GM12878 (cell line): ENCODE measurements around the gene ABI1. TPM values are rescaled to one million over a fixed set of nuclear protein-coding genes. Genes with fewer than 3 reads are reported as not detected.

Experiments
- ATAC-seq: fragments of 200-7000 bp; cut with Tn5 transposase; 3 replicates; pipeline ENCODE4 v1.9.1; 2020; ENCODE audit warnings: mild to moderate bottlenecking, moderate library complexity
- BruUV-seq: library from RNA; stranded (reverse); fragments of 400-500 nt; replicated peaks from 2 replicates; lab custom pipeline; 2021; lab: Mats Ljungman, UMichigan
- CTCF ChIA-PET: fragments of 300-600 bp; sonication (Branson Sonifier 250); formaldehyde crosslinking; extraction: SDS; loops from one replicate; lab custom pipeline; 2021; ENCODE audit warnings: inconsistent platforms; lab: Yijun Ruan, JAX
- POLR2A ChIA-PET: fragments of 350-600 bp; formaldehyde crosslinking; extraction: SDS; loops from one replicate; lab custom pipeline; 2021; ENCODE audit warnings: inconsistent platforms; lab: Charles Lee
- RAD21 ChIA-PET: fragments of 300-600 bp; sonication (Branson Sonifier 250); formaldehyde crosslinking; loops from one replicate; lab custom pipeline; 2023; ENCODE audit warnings: antibody characterized with exemption; ENCODE audit not compliant: unreplicated experiment; lab: Charles Lee
- SMC1A ChIA-PET: fragments of 300-600 bp; sonication (Branson Sonifier 250); formaldehyde crosslinking; loops from one replicate; lab custom pipeline; 2023; ENCODE audit not compliant: unreplicated experiment, uncharacterized antibody; lab: Charles Lee
- DNase-seq: peaks from one replicate; pipeline ENCODE4 v3.0.0-alpha.2; 2011; ENCODE audit warnings: low read depth, low spot score
- FAIRE-seq: peaks from 3 replicates; lab custom pipeline; 2011; peaks lifted over from hg19 to GRCh38; lab: Jason Lieb, UNC
- H2AFZ ChIP-seq: 2 replicates; pipeline ENCODE4 v1.6.0; 2011; ENCODE audit warnings: low read depth, low read length, control low read depth; ENCODE audit not compliant: control insufficient read depth
- H3K27ac ChIP-seq: 2 replicates; pipeline ENCODE4 v1.5.1; 2011; ENCODE audit warnings: control low read depth; ENCODE audit not compliant: control insufficient read depth, insufficient read depth
- H3K27me3 ChIP-seq, 2 experiments: replicated peaks in 1 of 2; 2 replicates each; pipeline versions ENCODE4 v1.6.0 to v1.6.1; 2011; ENCODE audit warnings: low read length in 1 of 2; ENCODE audit not compliant: control insufficient read depth in 2 of 2, insufficient read depth in 2 of 2
- H3K36me3 ChIP-seq, 2 experiments: 2 replicates each; pipeline ENCODE4 v1.5.1; 2011; ENCODE audit warnings: low read length in 1 of 2; ENCODE audit not compliant: control insufficient read depth in 2 of 2, insufficient read depth in 2 of 2
- H3K4me1 ChIP-seq: 2 replicates; pipeline ENCODE4 v1.6.1; 2011; ENCODE audit warnings: mild to moderate bottlenecking, low read length, moderate library complexity, mixed read lengths; ENCODE audit not compliant: control insufficient read depth, insufficient read depth
- H3K4me2 ChIP-seq: 2 replicates; pipeline ENCODE4 v1.6.0; 2011; ENCODE audit warnings: control low read depth; ENCODE audit not compliant: control insufficient read depth, insufficient read depth
- H3K4me3 ChIP-seq: fragments of 200-600 bp; sonication (generic); 2 replicates; pipeline ENCODE4 v1.5.1; 2016
- H3K79me2 ChIP-seq: 2 replicates; pipeline ENCODE4 v1.6.0; 2011; ENCODE audit warnings: low read length; ENCODE audit not compliant: control insufficient read depth, insufficient read depth
- H3K9ac ChIP-seq: 2 replicates; pipeline ENCODE4 v1.8.0; 2011; ENCODE audit warnings: low read length, control low read depth, mixed read lengths; ENCODE audit not compliant: control insufficient read depth, insufficient read depth
- H3K9me3 ChIP-seq: replicated peaks from 3 replicates; pipeline ENCODE4 v1.5.1; 2011; ENCODE audit warnings: mild to moderate bottlenecking, low read length; ENCODE audit not compliant: control insufficient read depth, insufficient read depth
- H4K20me1 ChIP-seq: 2 replicates; pipeline ENCODE4 v1.6.0; 2011; ENCODE audit not compliant: control insufficient read depth, insufficient read depth
- CTCF ChIP-seq, 3 experiments: IDR thresholded peaks in 2 of 3; conservative IDR thresholded peaks in 1 of 3; 2 replicates each; pipeline ENCODE4 v1.5.1; 2011; ENCODE audit warnings: low read depth in 3 of 3, low read length in 3 of 3, mild to moderate bottlenecking in 3 of 3, control low read depth in 2 of 3, moderate library complexity in 2 of 3, inconsistent platforms in 1 of 3, mixed read lengths in 1 of 3; ENCODE audit not compliant: control insufficient read depth in 2 of 3, insufficient read depth in 1 of 3; ENCODE audit errors: extremely low read depth in 1 of 3
- FOXM1 ChIP-seq: IDR thresholded peaks from 2 replicates; pipeline ENCODE4 v1.6.1; 2012; ENCODE audit warnings: low read depth, mild to moderate bottlenecking, inconsistent platforms, low read length, moderate library complexity
- GABPA ChIP-seq: IDR thresholded peaks from 2 replicates; pipeline ENCODE4 v1.6.1; 2014; ENCODE audit warnings: antibody characterized with exemption, low read depth, mild to moderate bottlenecking, inconsistent platforms
- HSF1 ChIP-seq: fragments of 150-350 bp; IDR thresholded peaks from 2 replicates; pipeline ENCODE4 v1.6.1; 2014; ENCODE audit warnings: mild to moderate bottlenecking, low read depth, low read length
- IRF4 ChIP-seq: IDR thresholded peaks from 2 replicates; pipeline ENCODE4 v1.6.1; 2011; ENCODE audit warnings: low read depth, low read length
- KDM1A ChIP-seq: fragments of 200-600 bp; sonication (generic); IDR thresholded peaks from 2 replicates; pipeline ENCODE4 v1.6.1; 2016; ENCODE audit warnings: borderline replicate concordance
- MLLT1 ChIP-seq: fragments of 450-650 bp; IDR thresholded peaks from 2 replicates; pipeline ENCODE4 v1.6.1; 2016; ENCODE audit warnings: mild to moderate bottlenecking
- RAD21 ChIP-seq: IDR thresholded peaks from 2 replicates; pipeline ENCODE4 v1.6.1; 2011; ENCODE audit warnings: mild to moderate bottlenecking, low read depth, low read length, moderate library complexity; ENCODE audit not compliant: insufficient read depth
- SMARCA5 ChIP-seq: fragments of 450-650 bp; IDR thresholded peaks from 2 replicates; pipeline ENCODE4 v1.6.1; 2017; ENCODE audit warnings: mild to moderate bottlenecking
- SMC3 ChIP-seq: IDR thresholded peaks from 2 replicates; pipeline ENCODE4 v1.6.1; 2011; ENCODE audit warnings: low read length, improper control_type of control experiment, borderline replicate concordance
- SPI1 ChIP-seq: IDR thresholded peaks from 2 replicates; pipeline ENCODE4 v1.6.1; 2011; ENCODE audit warnings: low read depth, mild to moderate bottlenecking, low read length, moderate library complexity, borderline replicate concordance; ENCODE audit not compliant: insufficient read depth
- WGBS: methylation state at CpG from one replicate; pipeline ENCODE4 v1.1.6; 2016; ENCODE audit warnings: low lambda C conversion rate; ENCODE audit not compliant: insufficient replicate concordance, insufficient coverage; ENCODE audit errors: missing lambda C conversion rate; 5-methylcytosine and 5-hydroxymethylcytosine counted together
- in situ Hi-C: fragments of 300-500 bp; cut with MboI; formaldehyde crosslinking; loops from 9 replicates; pipeline ENCODE4 v1.14.3; 2018; ENCODE audit warnings: mixed read lengths
- intact Hi-C: fragments of 100-400 bp; cut with micrococcal nuclease; formaldehyde crosslinking; loops from one replicate; pipeline ENCODE4 v1.14.2; 2022; ENCODE audit not compliant: unreplicated experiment
- polyA plus RNA-seq, 11 experiments: library from polyadenylated mRNA; depleted of rRNA in 4 of 11; unstranded in 6 of 11; stranded (reverse) in 5 of 11; fragments of >200 nt; fragmentation: Nextera tagmentation in 4 of 11; fragmentation: Illumina TruSeq in 1 of 11; extraction: Ambion mirVana in 4 of 11; extraction: Trizol in 1 of 11; gene quantifications; 1 replicate in 1 of 11; 2 replicates in 10 of 11; pipeline versions ENCODE4 v1.2.1 to v1.2.3, GENCODE V29; 2011 to 2016; ENCODE audit warnings: inconsistent platforms in 2 of 11, missing spikeins in 2 of 11, low read depth in 1 of 11
- total RNA-seq, 4 experiments: library from RNA; depleted of rRNA in 3 of 4; stranded (reverse); fragments of >200 nt in 3 of 4; fragmentation: Illumina TruSeq in 1 of 4; extraction: Trizol in 1 of 4; gene quantifications; 2 replicates each; pipeline versions ENCODE4 v1.2.1 to v1.2.3, GENCODE V29; 2013 to 2021

ABI1 gene
- total and polyA plus RNA-seq, 10 of the 15 experiments (the other 5 are each of a cell fraction or from before 2014, with no cell fraction given) = 31.2 to 73.2 (median 50.7) TPM

- 10% methylated on average over 10 of the region's 10 CpGs for WGBS
- intact Hi-C loops (loop anchor here (1.0 to 2.0 kb wide), 4 partner anchors 155 to 546 kb away; no protein-coding TSS in a partner anchor), in situ Hi-C loops (loop anchor here (5.0 kb wide), 1 partner anchor 274 kb away; no protein-coding TSS in a partner anchor)
- no peak overlapping the region for H3K27ac ChIP-seq
- ATAC-seq (peak; percentile 96), FAIRE-seq (peak; percentile 77)
- no peaks in the 10 kb centered on the region for H3K27me3 ChIP-seq
- POLR2A ChIA-PET = interaction anchor here (1.3 kb wide), 1 partner anchor 155 kb away, joined by 5 read pairs; no protein-coding TSS in a partner anchor
- no peak overlapping the region for H2AFZ ChIP-seq
- no peaks in the 10 kb centered on the region for H3K36me3 ChIP-seq
- H3K4me3 ChIP-seq = no peak overlapping the region
- no peaks in the 10 kb centered on the region for H3K79me2 ChIP-seq
- SMC1A ChIA-PET = interaction anchor here (0.6 to 11.4 kb wide), 27 partner anchors 9 to 1006 kb away, joined by 3 to 220 read pairs (median 3); partner anchors contain the start of gene ABI1
- no peaks in the 10 kb centered on the region for H3K9me3 ChIP-seq
- no peak overlapping the region for H3K9ac ChIP-seq
- no peak overlapping the region for H3K4me2 ChIP-seq
- H4K20me1 ChIP-seq = no peaks in the 10 kb centered on the region
- RAD21 ChIA-PET = interaction anchor here (0.6 to 6.1 kb wide), 22 partner anchors 12 to 547 kb away, joined by 3 to 175 read pairs (median 4); partner anchors contain the start of gene ABI1
- no peaks in the 10 kb centered on the region for H3K4me1 ChIP-seq
- no TSS peak for BruUV-seq
- TF ChIP-seq FOXM1 (0 out of 2 replicates have a peak, but pooled peaks have one; percentile 20), SPI1 (no peak), SMC3 (peak; percentile 90), CTCF (IDR thresholded peaks at IDR 0.05 in 2 of 3, conservative IDR thresholded peaks at IDR 0.05 in 1 of 3; ENCODE audit: control insufficient read depth in 2 of 3, extremely low read depth in 1 of 3, insufficient read depth in 1 of 3, low read depth in 3 of 3, low read length in 3 of 3) (peak; percentile 72 to 80 (median 77)), GABPA (no peak), HSF1 (no peak), KDM1A (no peak), IRF4 (no peak), SMARCA5 (0 out of 2 replicates have a peak, but pooled peaks have one; percentile 26), RAD21 (peak; percentile 98), MLLT1 (peak; percentile 68; the same call in 1 of the 2 replicates)
- TF ChIP-seq, all 136 proteins: peak for 6
- CTCF ChIA-PET = interaction anchor here (0.6 to 8.8 kb wide), 34 partner anchors 8 to 1295 kb away, joined by 3 to 252 read pairs (median 4); partner anchors contain the start of gene ABI1
- no peak for DNase-seq
Observed at GRCh38 chr10:26881600-26882331, 21.0 kb upstream of the ABI1 start.
